H1 (cell line): ENCODE results near the gene TMEM272. TPM values are rescaled to one million over a fixed set of nuclear protein-coding genes. Genes with fewer than 3 reads are reported as not detected.

Experiments
- CTCF ChIA-PET: fragments of 300-600 bp; sonication (Branson Sonifier 250); formaldehyde crosslinking; loops from one replicate; lab custom pipeline; 2021; ENCODE audit not compliant: partially characterized antibody; lab: Charles Lee
- POLR2A ChIA-PET: fragments of 300-600 bp; sonication (Branson Sonifier 250); formaldehyde crosslinking; loops from one replicate; lab custom pipeline; 2021; ENCODE audit warnings: inconsistent platforms; ENCODE audit not compliant: partially characterized antibody; lab: Charles Lee
- DNase-seq, 2 experiments: peaks; one replicate each; pipeline versions ENCODE4 v3.0.0 to v3.0.0-alpha.2; 2010 to 2022; ENCODE audit warnings: low spot score in 2 of 2, low read depth in 1 of 2, mixed read lengths in 1 of 2
- FAIRE-seq: peaks from 2 replicates; lab custom pipeline; 2011; peaks lifted over from hg19 to GRCh38; lab: Jason Lieb, UNC
- H2AFZ ChIP-seq: 2 replicates; pipeline ENCODE4 v1.8.1; 2012; ENCODE audit warnings: low read length, inconsistent platforms
- H2AK5ac ChIP-seq: 2 replicates; pipeline ENCODE4 v1.6.1; 2013; ENCODE audit warnings: low read depth, low read length
- H2BK120ac ChIP-seq: replicated peaks from 2 replicates; pipeline ENCODE3; 2013; ENCODE audit warnings: low read depth, low read length, inconsistent platforms
- H2BK12ac ChIP-seq: 2 replicates; pipeline ENCODE4 v1.6.1; 2013; ENCODE audit warnings: low read depth, low read length
- H2BK15ac ChIP-seq: 2 replicates; pipeline ENCODE4 v1.6.1; 2013; ENCODE audit warnings: low read length
- H2BK20ac ChIP-seq: 2 replicates; pipeline ENCODE4 v1.6.1; 2013; ENCODE audit warnings: low read length
- H2BK5ac ChIP-seq: 2 replicates; pipeline ENCODE4 v1.6.1; 2013; ENCODE audit warnings: low read depth, low read length
- H3K14ac ChIP-seq: 2 replicates; pipeline ENCODE4 v1.6.1; 2013; ENCODE audit warnings: inconsistent platforms; ENCODE audit not compliant: insufficient read length
- H3K18ac ChIP-seq: 2 replicates; pipeline ENCODE4 v1.6.1; 2013; ENCODE audit warnings: low read length; ENCODE audit errors: extremely low read depth
- H3K23ac ChIP-seq: 2 replicates; pipeline ENCODE4 v1.6.1; 2013; ENCODE audit warnings: inconsistent platforms; ENCODE audit not compliant: insufficient read length
- H3K23me2 ChIP-seq: 2 replicates; pipeline ENCODE4 v1.6.1; 2013; ENCODE audit warnings: low read depth, low read length
- H3K27ac ChIP-seq: 2 replicates; pipeline ENCODE4 v1.6.1; 2011; ENCODE audit warnings: low read depth, low read length, inconsistent platforms
- H3K27me3 ChIP-seq, 4 experiments: replicated peaks in 1 of 4; 1 replicate in 1 of 4; 2 replicates in 3 of 4; pipeline versions ENCODE4 v1.6.1 to v1.8.1; 2011 to 2013; ENCODE audit warnings: low read length in 3 of 4, mild to moderate bottlenecking in 3 of 4, inconsistent platforms in 2 of 4, mixed read lengths in 2 of 4, moderate library complexity in 1 of 4; ENCODE audit not compliant: control insufficient read depth in 3 of 4, insufficient read depth in 3 of 4; ENCODE audit errors: extremely low read depth in 1 of 4
- H3K36me3 ChIP-seq, 4 experiments: 2 replicates each; pipeline versions ENCODE4 v1.6.1 to v1.8.1; 2011 to 2013; ENCODE audit warnings: mild to moderate bottlenecking in 4 of 4, low read length in 3 of 4, moderate library complexity in 2 of 4, control low read depth in 1 of 4, inconsistent platforms in 1 of 4; ENCODE audit not compliant: insufficient read depth in 4 of 4, control insufficient read depth in 2 of 4
- H3K4ac ChIP-seq: replicated peaks from 2 replicates; pipeline ENCODE3; 2013; ENCODE audit warnings: low read length, low read depth, mixed read lengths, inconsistent platforms; ENCODE audit not compliant: insufficient read length
- H3K4me1 ChIP-seq, 4 experiments: replicated peaks in 1 of 4; 1 replicate in 1 of 4; 2 replicates in 3 of 4; pipeline versions ENCODE4 v1.6.1 to v1.8.1; 2011 to 2013; ENCODE audit warnings: low read length in 3 of 4, inconsistent platforms in 2 of 4, mixed read lengths in 1 of 4; ENCODE audit not compliant: insufficient read depth in 4 of 4, control insufficient read depth in 3 of 4
- H3K4me2 ChIP-seq, 2 experiments: 2 replicates each; pipeline versions ENCODE4 v1.6.1 to v1.8.1; 2011 to 2013; ENCODE audit warnings: low read depth in 2 of 2, low read length in 2 of 2, control low read depth in 1 of 2, inconsistent platforms in 1 of 2, mild to moderate bottlenecking in 1 of 2; ENCODE audit not compliant: insufficient read depth in 1 of 2
- H3K4me3 ChIP-seq, 4 experiments: fragments of 200-600, 300-600 bp in 1 of 4; sonication (generic), shearing (Covaris generic), sonication (Bioruptor Twin) in 1 of 4; 2 replicates each; pipeline versions ENCODE4 v1.5.1 to v1.8.1; 2011 to 2016; ENCODE audit warnings: low read length in 4 of 4, low read depth in 3 of 4, control low read depth in 2 of 4, inconsistent platforms in 2 of 4, mild to moderate bottlenecking in 2 of 4, mixed read lengths in 1 of 4, moderate library complexity in 1 of 4; ENCODE audit not compliant: insufficient read depth in 2 of 4; ENCODE audit errors: extremely low read depth in 1 of 4
- H3K56ac ChIP-seq: replicated peaks from 2 replicates; pipeline ENCODE3; 2013; ENCODE audit warnings: low read depth, mild to moderate bottlenecking, mixed read lengths, low read length, inconsistent platforms; ENCODE audit not compliant: insufficient read length
- H3K79me1 ChIP-seq: 2 replicates; pipeline ENCODE4 v1.6.1; 2013; ENCODE audit warnings: low read depth, low read length, control low read depth
- H3K79me2 ChIP-seq, 2 experiments: 2 replicates each; pipeline versions ENCODE4 v1.6.1 to v1.8.1; 2012 to 2013; ENCODE audit warnings: low read length in 2 of 2, mild to moderate bottlenecking in 2 of 2, inconsistent platforms in 1 of 2; ENCODE audit not compliant: insufficient read depth in 2 of 2, control insufficient read depth in 1 of 2
- H3K9ac ChIP-seq, 4 experiments: replicated peaks in 1 of 4; 1 replicate in 1 of 4; 2 replicates in 3 of 4; pipeline versions ENCODE4 v1.6.1 to v1.8.1; 2011 to 2013; ENCODE audit warnings: low read depth in 3 of 4, low read length in 3 of 4, control low read depth in 2 of 4, mild to moderate bottlenecking in 2 of 4, moderate library complexity in 2 of 4, inconsistent platforms in 1 of 4; ENCODE audit errors: extremely low read depth in 1 of 4
- H3K9me3 ChIP-seq, 2 experiments: 2 replicates each; pipeline versions ENCODE4 v1.6.1 to v1.8.1; 2012 to 2013; ENCODE audit warnings: mild to moderate bottlenecking in 2 of 2, moderate library complexity in 2 of 2, control low read depth in 1 of 2, inconsistent platforms in 1 of 2, low read depth in 1 of 2, low read length in 1 of 2, mixed read lengths in 1 of 2; ENCODE audit not compliant: insufficient read depth in 2 of 2
- H4K20me1 ChIP-seq, 2 experiments: replicated peaks in 1 of 2; 2 replicates each; pipeline versions ENCODE3 to v1.8.1; 2011 to 2013; ENCODE audit warnings: inconsistent platforms in 2 of 2, low read length in 2 of 2, mild to moderate bottlenecking in 1 of 2; ENCODE audit not compliant: insufficient read depth in 2 of 2, control insufficient read depth in 1 of 2
- H4K5ac ChIP-seq: 2 replicates; pipeline ENCODE4 v1.6.1; 2013; ENCODE audit warnings: low read length, low read depth, mixed read lengths, inconsistent platforms; ENCODE audit not compliant: insufficient read length
- H4K8ac ChIP-seq: 2 replicates; pipeline ENCODE4 v1.8.0; 2013; ENCODE audit warnings: mild to moderate bottlenecking, moderate library complexity, low read length, inconsistent platforms; ENCODE audit not compliant: insufficient read depth; ENCODE audit errors: extremely low read depth
- H4K91ac ChIP-seq: replicated peaks from 2 replicates; pipeline ENCODE3; 2013; ENCODE audit warnings: low read length, mixed read lengths, inconsistent platforms; ENCODE audit not compliant: insufficient read length
- CBX5 ChIP-seq: fragments of 300-800, 300-1000 bp; sonication (generic); IDR thresholded peaks from 2 replicates; pipeline ENCODE4 v1.7.1; 2016; ENCODE audit warnings: antibody characterized with exemption, low read length, low read depth
- CBX8 ChIP-seq: fragments of 300-800, 300-1000 bp; sonication (generic); IDR thresholded peaks from 2 replicates; pipeline ENCODE4 v1.7.1; 2016; ENCODE audit warnings: low read depth, low read length, borderline replicate concordance
- KDM4A ChIP-seq: IDR thresholded peaks from one replicate; pipeline ENCODE4 v1.7.1; 2012; ENCODE audit warnings: low read depth, mild to moderate bottlenecking, moderate library complexity, low read length, inconsistent platforms; ENCODE audit not compliant: severe bottlenecking
- NRF1 ChIP-seq: IDR thresholded peaks from 2 replicates; pipeline ENCODE4 v1.6.1; 2011; ENCODE audit warnings: mild to moderate bottlenecking, low read depth, low read length, improper control_type of control experiment
- POU5F1 ChIP-seq: IDR thresholded peaks from 2 replicates; pipeline ENCODE4 v1.6.1; 2011; ENCODE audit warnings: low read depth, mild to moderate bottlenecking, low read length, moderate library complexity
- SIN3A ChIP-seq, 2 experiments: IDR thresholded peaks in 1 of 2; conservative IDR thresholded peaks in 1 of 2; 2 replicates each; pipeline ENCODE4 v1.6.1; 2011 to 2012; ENCODE audit warnings: low read length in 2 of 2, improper control_type of control experiment in 1 of 2, low read depth in 1 of 2, mild to moderate bottlenecking in 1 of 2
- SIRT6 ChIP-seq: IDR thresholded peaks from one replicate; pipeline ENCODE4 v1.7.1; 2012; ENCODE audit warnings: low read length, inconsistent platforms
- SP1 ChIP-seq: IDR thresholded peaks from 2 replicates; pipeline ENCODE4 v1.6.1; 2011; ENCODE audit warnings: low read depth, low read length
- TBP ChIP-seq: IDR thresholded peaks from 2 replicates; pipeline ENCODE4 v1.6.1; 2011; ENCODE audit warnings: low read depth, low read length, improper control_type of control experiment
- WGBS, 2 experiments: shearing (Covaris generic) in 1 of 2; methylation state at CpG; one replicate each; pipeline versions ENCODE4 v1.1.6 to v1.1.7; 2013 to 2015; ENCODE audit warnings: low lambda C conversion rate in 2 of 2, mixed read lengths in 2 of 2, inconsistent platforms in 1 of 2, low coverage in 1 of 2, missing lambda C conversion rate in 1 of 2; ENCODE audit not compliant: insufficient replicate concordance in 2 of 2, insufficient coverage in 1 of 2, insufficient read length in 1 of 2; ENCODE audit errors: extremely low coverage in 1 of 2, missing lambda C conversion rate in 1 of 2; 5-methylcytosine and 5-hydroxymethylcytosine counted together
- polyA plus RNA-seq, 7 experiments: library from polyadenylated mRNA; depleted of rRNA in 3 of 7; stranded (reverse) in 5 of 7; unstranded in 2 of 7; fragments of >200 nt in 5 of 7; fragments of 200-250 nt in 2 of 7; gene quantifications; 1 replicate in 5 of 7; 2 replicates in 1 of 7; 4 replicates in 1 of 7; pipeline versions ENCODE4 v1.2.1 to v1.2.3, GENCODE V29; 2011 to 2013; ENCODE audit warnings: missing spikeins in 2 of 7, mixed read lengths in 2 of 7
- total RNA-seq: library from RNA; stranded (reverse); fragmentation: NEBNext Ultra II Directional; extraction: Animal tissue kit (Norgen Biotek cat#: 25700); gene quantifications from 2 replicates; pipeline ENCODE4 v1.2.1, GENCODE V29; 2021
- TF ChIP-seq, protein P1 (sequence below): IDR thresholded peaks from 2 replicates; pipeline ENCODE4 v1.6.1; 2011; ENCODE audit warnings: low read length, improper control_type of control experiment

The TMEM272 gene
- total and polyA plus RNA-seq, 2 of the 8 experiments (the other 6 are each of a cell fraction or from before 2014, with no cell fraction given): 0.05 TPM; not detected in 1

DNA sequence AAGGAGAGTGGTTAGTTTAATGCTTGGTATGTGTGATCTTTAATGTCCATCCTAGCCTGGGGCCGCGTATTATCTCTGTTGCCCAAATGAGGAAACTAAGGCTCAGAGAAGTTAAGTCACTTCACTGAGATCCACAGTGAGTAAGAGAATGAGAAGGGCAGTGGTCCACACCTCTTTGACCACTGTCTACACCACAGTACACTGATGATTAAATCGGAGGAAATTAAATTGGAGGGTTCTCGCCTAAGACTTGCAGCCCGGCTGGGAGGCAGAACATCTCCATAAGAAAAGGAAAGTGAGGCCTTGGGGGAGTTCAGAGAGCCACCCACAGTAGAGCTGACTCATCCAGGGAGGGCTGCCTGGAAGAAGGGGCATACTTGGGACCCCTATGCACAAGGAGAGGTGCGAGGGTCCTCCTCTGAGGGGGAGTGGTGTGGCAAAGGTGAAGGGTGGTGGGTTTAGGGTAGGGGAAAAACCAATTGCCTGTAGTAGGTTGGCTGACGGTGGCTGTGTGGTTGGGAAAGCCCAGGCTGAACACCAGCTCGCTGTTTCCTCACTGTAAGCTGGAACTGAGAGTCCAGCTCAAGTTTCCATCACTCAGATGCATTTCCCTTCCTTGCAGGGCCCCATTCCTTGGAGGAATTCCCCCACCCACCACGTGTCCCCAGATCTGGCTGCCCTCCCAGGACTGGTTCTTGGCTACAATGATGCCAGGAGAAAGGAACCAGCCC, 26.0 kb downstream of the TMEM272 start:
- no peak overlapping the region for H3K56ac ChIP-seq
- TF ChIP-seq SIRT6 (no peak), CBX5 (no peak), SP1 (no peak), POU5F1 (no peak), TBP (no peak), NRF1 (no peak), KDM4A (no peak), CBX8 (no peak), SIN3A (conservative IDR thresholded peaks at IDR 0.05 in 1 of 2, IDR thresholded peaks at IDR 0.05 in 1 of 2; ENCODE audit: low read depth in 1 of 2, low read length in 2 of 2) (no peak)
- TF ChIP-seq, protein P1, sequence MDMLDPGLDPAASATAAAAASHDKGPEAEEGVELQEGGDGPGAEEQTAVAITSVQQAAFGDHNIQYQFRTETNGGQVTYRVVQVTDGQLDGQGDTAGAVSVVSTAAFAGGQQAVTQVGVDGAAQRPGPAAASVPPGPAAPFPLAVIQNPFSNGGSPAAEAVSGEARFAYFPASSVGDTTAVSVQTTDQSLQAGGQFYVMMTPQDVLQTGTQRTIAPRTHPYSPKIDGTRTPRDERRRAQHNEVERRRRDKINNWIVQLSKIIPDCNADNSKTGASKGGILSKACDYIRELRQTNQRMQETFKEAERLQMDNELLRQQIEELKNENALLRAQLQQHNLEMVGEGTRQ: no peak

More for the DNA sequence above, 26.0 kb downstream of the TMEM272 start:
- Histone ChIP-seq H2AFZ (no peak overlapping the region; the same call in 1 of the 2 replicates), H3K23me2 (no peaks in the 10 kb centered on the region), H3K14ac (no peak overlapping the region), H3K4me2 (0 out of 4 replicates have a peak overlapping the region, but pooled peaks of 1 of the 2 experiments have one; percentile 9), H3K18ac (no peak overlapping the region), H4K8ac (no peak overlapping the region), H3K27me3 (peaks cover 0 to 3% (median 1%) of the 10 kb centered on the region in 4 experiments; a peak in 2 of 7 replicates), H3K9me3 (no peaks in the 10 kb centered on the region), H4K91ac (no peak overlapping the region), H2BK5ac (peak overlapping the region; percentile 20; the same call in 1 of the 2 replicates), H4K5ac (no peak overlapping the region), H2BK20ac (peak overlapping the region; percentile 24; the same call in 1 of the 2 replicates), H3K23ac (no peak overlapping the region), H3K27ac (no peak overlapping the region), H3K79me1 (no peaks in the 10 kb centered on the region), H4K20me1 (no peaks in the 10 kb centered on the region), H2BK15ac (no peak overlapping the region), H2BK120ac (no peak overlapping the region), H3K4me3 (no peak overlapping the region), H2AK5ac (no peak overlapping the region), H3K79me2 (no peaks in the 10 kb centered on the region), H2BK12ac (peak overlapping the region; percentile 88; the same call in 1 of the 2 replicates), H3K4me1 (peaks cover 0 to 16% (median 7%) of the 10 kb centered on the region in 4 experiments; a peak in 5 of 7 replicates), H3K9ac (no peak overlapping the region), H3K36me3 (no peaks in the 10 kb centered on the region), H3K4ac (no peak overlapping the region)
- ChIA-PET CTCF (interaction anchor here (1.1 to 11.2 kb wide), 7 partner anchors 6 to 309 kb away, joined by 5 to 98 read pairs (median 7); partner anchors contain the start of gene NEK5), POLR2A (no interaction called here)
- DNase-seq (no peak), FAIRE-seq (no peak)
- WGBS, 2 experiments: 65% methylated on average over 9 of the region's 9 CpGs; no CpG with 5 or more reads in 1 of the 2 experiments
